K562 (cell line): ENCODE data around the gene VPS35L. TPM values are rescaled to one million over a fixed set of nuclear protein-coding genes. Genes with fewer than 3 reads are reported as not detected.

ENCODE experiments used
- ATAC-seq: fragments of 200-7000 bp; cut with Tn5 transposase; 3 replicates; pipeline ENCODE4 v1.9.1; 2020; ENCODE audit warnings: moderate library complexity
- BruUV-seq: library from RNA; stranded (reverse); fragments of 400-500 nt; replicated peaks from 2 replicates; lab custom pipeline; 2021; lab: Mats Ljungman, UMichigan
- CTCF ChIA-PET: fragments of 300-600 bp; formaldehyde crosslinking; extraction: SDS; loops from one replicate; lab custom pipeline; 2021; ENCODE audit warnings: low intra/inter-chr PET ratio; lab: Yijun Ruan, JAX
- POLR2A ChIA-PET: fragments of 300-600, 350-650 bp; sonication (Branson Sonifier 250); formaldehyde crosslinking; extraction: SDS; loops from one replicate; lab custom pipeline; 2021; ENCODE audit warnings: antibody characterized with exemption, inconsistent platforms; lab: Yijun Ruan, JAX
- DNase-seq, 4 experiments: peaks; one replicate each; pipeline versions ENCODE4 v3.0.0 to v3.0.0-alpha.2; 2011 to 2018; ENCODE audit warnings: low spot score in 3 of 4, mixed read lengths in 3 of 4; ENCODE audit errors: extremely low read depth in 1 of 4
- FAIRE-seq: peaks from 2 replicates; lab custom pipeline; 2011; peaks lifted over from hg19 to GRCh38; lab: Jason Lieb, UNC
- H2AFZ ChIP-seq: 2 replicates; pipeline ENCODE4 v1.6.0; 2011; ENCODE audit warnings: low read depth, low read length, control low read depth, inconsistent platforms
- H3K27ac ChIP-seq: fragments of 200-600 bp; 3 replicates; pipeline ENCODE4 v1.8.0; 2011; ENCODE audit warnings: low read depth, mild to moderate bottlenecking, control low read depth, inconsistent platforms, low read length, moderate library complexity, mixed read lengths; ENCODE audit errors: extremely low read depth
- H3K27me3 ChIP-seq, 2 experiments: fragments of 300-600 bp in 1 of 2; 2 replicates in 1 of 2; 3 replicates in 1 of 2; pipeline versions ENCODE4 v1.6.0 to v1.8.0; 2011; ENCODE audit warnings: inconsistent platforms in 2 of 2, low read length in 2 of 2, mild to moderate bottlenecking in 1 of 2, mixed read lengths in 1 of 2, moderate library complexity in 1 of 2; ENCODE audit not compliant: control insufficient read depth in 2 of 2, insufficient read depth in 2 of 2
- H3K36me3 ChIP-seq: fragments of 300-600 bp; 3 replicates; pipeline ENCODE4 v1.8.0; 2011; ENCODE audit warnings: mild to moderate bottlenecking, low read length, inconsistent platforms; ENCODE audit not compliant: control insufficient read depth, insufficient read depth
- H3K4me1 ChIP-seq, 2 experiments: fragments of 200-600 bp in 1 of 2; replicated peaks in 1 of 2; 2 replicates in 1 of 2; 3 replicates in 1 of 2; pipeline versions ENCODE4 v1.5.1 to v1.8.0; 2011; ENCODE audit warnings: inconsistent platforms in 2 of 2, low read length in 2 of 2, mild to moderate bottlenecking in 1 of 2, mixed read lengths in 1 of 2, moderate library complexity in 1 of 2; ENCODE audit not compliant: control insufficient read depth in 2 of 2, insufficient read depth in 2 of 2
- H3K4me2 ChIP-seq: 2 replicates; pipeline ENCODE4 v1.6.1; 2011; ENCODE audit warnings: low read length, control low read depth, inconsistent platforms, mixed read lengths; ENCODE audit not compliant: insufficient read depth
- H3K4me3 ChIP-seq: fragments of 200-600 bp; sonication (generic), shearing (Covaris generic); 2 replicates; pipeline ENCODE4 v1.5.1; 2016; ENCODE audit warnings: control low read depth, inconsistent platforms
- H3K79me2 ChIP-seq: fragments of 200-600 bp; 3 replicates; pipeline ENCODE4 v1.8.0; 2011; ENCODE audit warnings: low read length, inconsistent platforms; ENCODE audit not compliant: control insufficient read depth, insufficient read depth
- H3K9ac ChIP-seq, 2 experiments: 2 replicates each; pipeline versions ENCODE4 v1.6.0 to v1.6.1; 2011; ENCODE audit warnings: low read depth in 2 of 2, low read length in 2 of 2, control low read depth in 1 of 2, inconsistent platforms in 1 of 2, mild to moderate bottlenecking in 1 of 2, mixed read lengths in 1 of 2; ENCODE audit not compliant: insufficient read depth in 1 of 2
- H3K9me1 ChIP-seq: one replicate; pipeline ENCODE4 v1.6.0; 2011; ENCODE audit warnings: inconsistent platforms, mild to moderate bottlenecking, low read length, moderate library complexity; ENCODE audit not compliant: control insufficient read depth, insufficient read depth
- H3K9me3 ChIP-seq: replicated peaks from 2 replicates; pipeline ENCODE4 v1.5.1; 2011; ENCODE audit warnings: low read depth, low read length, inconsistent platforms; ENCODE audit not compliant: control insufficient read depth, insufficient read depth
- H4K20me1 ChIP-seq: replicated peaks from 2 replicates; pipeline ENCODE4 v1.6.1; 2011; ENCODE audit warnings: low read length, inconsistent platforms, mixed read lengths; ENCODE audit not compliant: control insufficient read depth, insufficient read depth
- ATF3 ChIP-seq, 2 experiments: fragments of 450-650 bp in 1 of 2; sonication (generic) in 1 of 2; formaldehyde crosslinking in 1 of 2; IDR thresholded peaks in 1 of 2; conservative IDR thresholded peaks in 1 of 2; 2 replicates each; pipeline versions ENCODE4 v1.6.1 to v1.8.1; 2016 to 2023; ENCODE audit warnings: mild to moderate bottlenecking in 2 of 2, moderate library complexity in 2 of 2, inconsistent platforms in 1 of 2, missing genetic modification reagents in 1 of 2
- ATF7 ChIP-seq: fragments of 450-650 bp; IDR thresholded peaks from 2 replicates; pipeline ENCODE4 v1.7.1; 2014; ENCODE audit warnings: mild to moderate bottlenecking, moderate library complexity
- CEBPB ChIP-seq: fragments of 450-650 bp; IDR thresholded peaks from 2 replicates; pipeline ENCODE4 v1.6.1; 2016; ENCODE audit warnings: missing genetic modification characterization, missing compliant biosample characterization
- CEBPG ChIP-seq, 3 experiments: fragments of 200-800 bp in 1 of 3; sonication (Bioruptor generic) in 1 of 3; sonication (generic) in 1 of 3; formaldehyde crosslinking in 1 of 3; IDR thresholded peaks in 2 of 3; conservative IDR thresholded peaks in 1 of 3; 2 replicates each; pipeline versions ENCODE4 v1.6.1 to v1.8.0; 2016 to 2022; ENCODE audit warnings: missing compliant biosample characterization in 2 of 3, missing genetic modification characterization in 2 of 3, mild to moderate bottlenecking in 1 of 3, missing genetic modification reagents in 1 of 3
- EGR1 ChIP-seq: fragments of 450-650 bp; conservative IDR thresholded peaks from 2 replicates; pipeline ENCODE4 v1.6.1; 2017; ENCODE audit warnings: mild to moderate bottlenecking
- HDAC3 ChIP-seq: fragments of 450-650 bp; IDR thresholded peaks from 2 replicates; pipeline ENCODE4 v1.6.1; 2018; ENCODE audit warnings: borderline replicate concordance, mild to moderate bottlenecking, moderate library complexity; ENCODE audit not compliant: partially characterized antibody
- HSF4 ChIP-seq: fragments of 250-450 bp; sonication (Bioruptor Pico); IDR thresholded peaks from 2 replicates; pipeline ENCODE4 v2.1.2; 2022; ENCODE audit warnings: mild to moderate bottlenecking, moderate library complexity, borderline replicate concordance
- PHB2 ChIP-seq: fragments of 450-650 bp; IDR thresholded peaks from 2 replicates; pipeline ENCODE4 v1.6.1; 2017; ENCODE audit warnings: low read depth
- ZBTB8A ChIP-seq: fragments of 450-650 bp; IDR thresholded peaks from 2 replicates; pipeline ENCODE4 v1.6.1; 2018; ENCODE audit warnings: mild to moderate bottlenecking, moderate library complexity; ENCODE audit not compliant: partially characterized antibody
- ZNF398 ChIP-seq: fragments of 250-450 bp; sonication (Bioruptor Pico); IDR thresholded peaks from 2 replicates; pipeline ENCODE4 v1.8.0; 2021; ENCODE audit warnings: moderate library complexity, mild to moderate bottlenecking, inconsistent platforms
- WGBS: fragments of 100-300 bp; shearing (Covaris generic); methylation state at CpG from one replicate; pipeline ENCODE4 v1.1.6; 2016; ENCODE audit warnings: low coverage, mixed read lengths; ENCODE audit not compliant: insufficient coverage; ENCODE audit errors: missing lambda C conversion rate; 5-methylcytosine and 5-hydroxymethylcytosine counted together
- in situ Hi-C: fragments of 300-500 bp; cut with MboI; formaldehyde crosslinking; loops from 4 replicates; pipeline ENCODE4 v1.15.0; 2018; ENCODE audit warnings: inconsistent platforms, mixed read lengths
- intact Hi-C: fragments of 100-400 bp; cut with micrococcal nuclease; formaldehyde crosslinking; loops from 2 replicates; pipeline ENCODE4 v1.14.2; 2022
- polyA plus RNA-seq, 8 experiments: library from polyadenylated mRNA; depleted of rRNA in 4 of 8; stranded (reverse) in 5 of 8; unstranded in 3 of 8; fragments of >200 nt; fragmentation: Nextera tagmentation in 2 of 8; fragmentation: Illumina TruSeq in 1 of 8; extraction: Ambion mirVana in 2 of 8; extraction: Trizol in 1 of 8; gene quantifications; 2 replicates each; pipeline versions ENCODE4 v1.2.1 to v1.2.3, GENCODE V29; 2011 to 2014; ENCODE audit warnings: inconsistent platforms in 1 of 8, missing spikeins in 1 of 8
- total RNA-seq, 7 experiments: library from RNA; depleted of rRNA in 6 of 7; stranded (reverse); fragments of >200 nt in 6 of 7; fragmentation: Illumina TruSeq in 2 of 7; extraction: Trizol in 2 of 7; gene quantifications; 2 replicates each; pipeline versions ENCODE4 v1.2.1 to v1.2.3, GENCODE V29; 2011 to 2021; ENCODE audit warnings: low replicate concordance in 1 of 7

The VPS35L gene
- total and polyA plus RNA-seq, 9 of the 15 experiments (the other 6 are each of a cell fraction or from before 2014, with no cell fraction given): 10.2 to 30.4 (median 20.1) TPM

- FAIRE-seq (no peak), ATAC-seq (no peak), DNase-seq (no peak)
- no peaks in the 10 kb centered on the region for H3K9me1 ChIP-seq
- H3K27me3 ChIP-seq: no peaks in the 10 kb centered on the region
- no peaks in the 10 kb centered on the region for H4K20me1 ChIP-seq
- no peaks in the 10 kb centered on the region for H3K79me2 ChIP-seq
- H3K9me3 ChIP-seq: no peaks in the 10 kb centered on the region
- ChIA-PET POLR2A (interaction anchor here (1.1 kb wide), 1 partner anchor 10 kb away, joined by 3 read pairs; no protein-coding TSS in a partner anchor), CTCF (no interaction called here)
- no peak overlapping the region for H3K4me3 ChIP-seq
- no TSS peak for BruUV-seq
- no peak for TF ChIP-seq EGR1
- no peak for TF ChIP-seq PHB2
- TF ChIP-seq HDAC3: no peak
- peaks cover 75% of the 10 kb centered on the region for H3K36me3 ChIP-seq
- no peak overlapping the region for H3K4me2 ChIP-seq
- intact Hi-C loops (no loop called here), in situ Hi-C loops (no loop called here)
- no peak overlapping the region for H2AFZ ChIP-seq
- no peak overlapping the region for H3K27ac ChIP-seq
- H3K9ac ChIP-seq: no peak overlapping the region
- no peaks in the 10 kb centered on the region for H3K4me1 ChIP-seq
- 18% methylated on average over 1 of the region's 1 CpG for WGBS
Measured at GRCh38 chr16:19532601-19533000, 22.9 kb upstream of the VPS35L start.

- Histone ChIP-seq H3K79me2 (no peaks in the 10 kb centered on the region), H3K9me1 (no peaks in the 10 kb centered on the region), H3K4me1 (no peaks in the 10 kb centered on the region), H3K4me2 (no peak overlapping the region), H3K9ac (no peak overlapping the region), H3K27ac (no peak overlapping the region), H3K36me3 (peaks cover 68% of the 10 kb centered on the region), H2AFZ (no peak overlapping the region), H3K27me3 (no peaks in the 10 kb centered on the region), H4K20me1 (no peaks in the 10 kb centered on the region), H3K9me3 (no peaks in the 10 kb centered on the region), H3K4me3 (no peak overlapping the region)
- intact Hi-C loops (no loop called here), in situ Hi-C loops (no loop called here)
- ATAC-seq: no peak
- DNase-seq: no peak
- FAIRE-seq: no peak
- WGBS: 92% methylated on average over 6 of the region's 6 CpGs
- CTCF ChIA-PET: no interaction called here
- POLR2A ChIA-PET: interaction anchor here (0.9 to 2.4 kb wide), 3 partner anchors 9 to 31 kb away, joined by 3 to 8 read pairs (median 3); partner anchors contain the start of gene VPS35L
- no TSS peak for BruUV-seq
- TF ChIP-seq ATF7 (no peak), ZBTB8A (no peak), ZNF398 (CRISPR knock-in tag) (no peak), CEBPB (0 out of 2 replicates have a peak, but pooled peaks have one; percentile 16), HSF4 (CRISPR knock-in tag) (no peak), CEBPG (CRISPR knock-in tag; IDR thresholded peaks at IDR 0.05) (no peak), CEBPG (tag; conservative IDR thresholded peaks at IDR 0.05 in 1 of 2, IDR thresholded peaks at IDR 0.05 in 1 of 2) (peak; percentile 16 to 60; a peak in 2 of 4 replicates), ATF3 (IDR thresholded peaks at IDR 0.05) (peak; percentile 53; the same call in 1 of the 2 replicates), ATF3 (CRISPR knock-in tag; conservative IDR thresholded peaks at IDR 0.05) (no peak)
Measured at GRCh38 chr16:19540241-19540970, 15.1 kb upstream of the VPS35L start.
